HL-60 (cell line): ENCODE data around the gene EPHB3.

Experiments
- CTCF ChIP-seq: IDR thresholded peaks from one replicate; pipeline ENCODE4 v1.5.1; 2011; ENCODE audit warnings: low read length, control low read depth, inconsistent platforms; ENCODE audit not compliant: insufficient read depth
- POLR2AphosphoS5 ChIP-seq: IDR thresholded peaks from 2 replicates; pipeline ENCODE4 v1.6.1; 2012; ENCODE audit warnings: low read depth
- REST ChIP-seq: IDR thresholded peaks from 2 replicates; pipeline ENCODE4 v1.6.1; 2012; ENCODE audit warnings: low read depth; ENCODE audit not compliant: insufficient replicate concordance
- SPI1 ChIP-seq: IDR thresholded peaks from 2 replicates; pipeline ENCODE4 v1.6.1; 2012; ENCODE audit warnings: low read depth, mild to moderate bottlenecking, borderline replicate concordance

- TF ChIP-seq CTCF (no peak), SPI1 (no peak), POLR2AphosphoS5 (no peak), REST (no peak)
Observed at GRCh38 chr3:184580376-184580775, 18.8 kb downstream of the EPHB3 start.
